ENCODE results near the gene KCTD19.

Gene KCTD19

DNA sequence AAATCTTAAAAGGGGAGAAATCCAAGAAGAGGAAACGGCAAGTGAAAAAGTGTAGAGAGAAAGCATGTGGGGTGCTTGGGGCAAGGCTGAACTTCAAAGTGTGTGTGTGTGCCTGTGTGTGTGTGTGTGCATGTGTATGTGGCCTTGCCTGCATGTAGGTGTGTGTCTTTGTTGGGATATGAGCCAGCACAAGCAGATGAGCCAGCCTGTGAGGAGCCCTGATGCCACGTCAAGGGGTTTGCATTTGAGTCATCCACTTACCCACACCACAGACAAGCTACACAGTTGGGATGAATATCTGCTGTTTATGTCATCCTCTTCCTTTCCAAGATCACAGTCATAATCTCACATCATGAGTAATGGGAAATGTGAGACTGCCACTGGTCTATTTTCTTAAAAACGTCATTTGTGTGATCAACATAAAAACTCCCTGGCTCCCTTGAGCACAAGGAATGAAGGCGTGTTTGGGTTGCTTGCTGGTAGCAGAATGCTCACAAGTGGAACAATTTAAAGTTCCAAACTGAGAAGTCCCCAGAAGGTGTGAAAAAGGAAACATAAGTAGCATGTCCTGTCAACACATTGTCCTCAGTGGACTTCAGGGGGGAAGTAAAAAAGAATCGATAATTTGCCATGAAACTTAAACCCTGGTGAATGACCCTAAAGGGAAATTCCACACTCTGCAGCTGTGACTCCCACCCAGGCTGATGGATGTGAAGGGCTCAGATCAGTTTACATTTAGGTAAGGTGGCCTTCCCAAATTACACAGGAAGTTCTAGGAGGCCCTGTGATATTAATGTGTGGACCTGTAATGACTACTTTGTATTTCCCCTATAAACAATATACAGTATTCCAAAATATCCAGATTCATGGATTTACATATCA, 14.7 kb downstream of the KCTD19 start:
- Histone ChIP-seq H3K27me3 (ENCODE audit: control insufficient read depth, insufficient read depth, low read length) (no peaks in the 10 kb centered on the region), H3K4me3 (ENCODE audit: low read length) (no peak overlapping the region), H3K36me3 (ENCODE audit: control insufficient read depth, insufficient read depth, low read length) (no peaks in the 10 kb centered on the region), H3K4me1 (ENCODE audit: control insufficient read depth, insufficient read depth, low read length) (no peaks in the 10 kb centered on the region), H3K9ac (ENCODE audit: low read length) (no peak overlapping the region), H3K9me3 (ENCODE audit: control insufficient read depth, low read length) (no peaks in the 10 kb centered on the region)

DNA sequence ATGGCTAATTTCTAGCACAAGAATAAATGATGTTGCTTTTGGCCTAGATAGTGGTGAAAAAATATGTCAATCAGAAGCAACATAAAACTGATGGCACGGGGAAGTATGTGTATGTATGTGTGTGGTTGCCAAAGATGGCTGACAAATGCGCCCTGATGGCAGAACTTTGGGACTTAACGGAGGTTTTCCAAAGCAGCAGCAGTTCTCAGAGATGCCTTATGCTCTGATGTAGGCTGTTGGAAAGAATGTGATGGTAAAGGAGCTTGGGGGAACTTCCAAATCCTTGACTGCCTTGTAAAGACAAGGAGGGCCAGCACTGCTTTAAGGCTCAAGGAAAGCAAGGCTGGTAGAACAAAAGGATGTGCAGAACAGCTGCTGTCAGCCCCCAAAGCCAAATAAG, 16.0 kb downstream of the KCTD19 start:
- H3K36me3 ChIP-seq (ENCODE audit: control insufficient read depth, insufficient read depth, low read length), result no peaks in the 10 kb centered on the region
- H3K4me3 ChIP-seq (ENCODE audit: low read length), result no peak overlapping the region
- H3K9me3 ChIP-seq (ENCODE audit: control insufficient read depth, low read length), result no peaks in the 10 kb centered on the region
- H3K9ac ChIP-seq (ENCODE audit: low read length), result no peak overlapping the region
- no peaks in the 10 kb centered on the region for H3K27me3 ChIP-seq (ENCODE audit: control insufficient read depth, insufficient read depth, low read length)
- H3K4me1 ChIP-seq (ENCODE audit: control insufficient read depth, insufficient read depth, low read length), result no peaks in the 10 kb centered on the region

DNA sequence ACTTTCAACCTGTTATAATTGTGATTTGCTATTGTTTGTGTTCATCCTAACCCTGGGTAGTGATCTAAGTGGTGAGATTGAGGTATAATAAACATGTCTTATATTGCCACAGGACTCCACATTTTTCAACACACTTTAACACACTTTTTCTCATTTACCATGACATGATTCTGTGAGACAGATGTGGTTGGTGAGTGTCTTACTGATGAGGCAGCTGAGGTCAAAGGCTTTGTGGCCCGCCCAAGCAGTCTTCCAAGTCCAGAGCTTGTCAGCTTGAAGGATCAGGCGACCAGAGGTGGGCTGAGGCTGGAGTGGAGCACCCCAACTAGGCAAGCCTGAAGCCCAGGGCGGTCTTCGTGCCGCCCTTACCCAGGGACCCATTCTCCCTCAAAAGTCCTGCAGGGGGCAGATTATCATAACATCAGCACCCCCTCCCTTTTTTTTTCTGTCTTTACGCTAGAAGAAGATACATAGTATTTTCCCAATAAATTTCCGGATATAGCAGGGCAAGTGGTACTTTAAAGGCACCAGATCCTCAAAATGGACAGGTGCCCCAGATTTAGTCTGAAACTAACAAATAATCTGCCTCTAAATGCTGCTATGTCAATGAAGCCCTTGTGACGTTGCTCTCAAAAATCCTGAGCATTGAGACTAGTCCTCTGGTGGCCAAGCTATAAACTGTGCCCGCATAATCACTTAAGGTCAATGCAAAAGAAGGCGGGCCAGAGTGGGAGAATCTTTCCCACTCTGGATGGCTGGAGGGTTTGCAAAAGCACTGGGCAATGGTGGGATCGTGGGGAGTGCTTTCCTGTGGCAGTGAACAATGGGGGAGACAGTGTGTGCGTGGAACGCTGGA, 21.1 kb downstream of the KCTD19 start:
- Histone ChIP-seq H3K4me1 (ENCODE audit: control insufficient read depth, insufficient read depth, low read length) (no peaks in the 10 kb centered on the region), H3K27me3 (ENCODE audit: control insufficient read depth, insufficient read depth, low read length) (no peaks in the 10 kb centered on the region), H3K9me3 (ENCODE audit: control insufficient read depth, low read length) (no peaks in the 10 kb centered on the region), H3K9ac (ENCODE audit: low read length) (no peak overlapping the region), H3K4me3 (ENCODE audit: low read length) (no peak overlapping the region), H3K36me3 (ENCODE audit: control insufficient read depth, insufficient read depth, low read length) (no peaks in the 10 kb centered on the region)

DNA sequence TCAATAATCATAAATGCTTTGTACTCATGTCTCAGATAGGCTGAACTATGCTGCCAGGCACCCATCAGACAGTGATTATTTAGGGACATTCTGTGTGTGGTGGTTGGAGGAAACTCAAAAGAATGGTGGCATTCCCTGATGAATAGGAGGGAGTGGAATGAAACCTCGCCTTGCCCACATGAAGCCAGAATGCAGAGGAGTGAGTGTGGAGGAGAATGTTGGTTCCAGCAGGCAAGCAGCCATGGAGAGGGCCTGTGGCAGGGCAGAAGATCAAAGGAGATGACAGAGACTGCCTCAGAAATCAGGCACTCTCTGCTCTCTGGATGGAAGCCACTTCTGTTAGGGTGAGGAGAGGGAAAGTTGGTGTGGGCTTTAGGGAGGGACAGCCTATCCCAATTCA, 22.5 kb downstream of the KCTD19 start:
- Histone ChIP-seq H3K36me3 (ENCODE audit: control insufficient read depth, insufficient read depth, low read length) (no peaks in the 10 kb centered on the region), H3K9me3 (ENCODE audit: control insufficient read depth, low read length) (no peaks in the 10 kb centered on the region), H3K9ac (ENCODE audit: low read length) (no peak overlapping the region), H3K4me1 (ENCODE audit: control insufficient read depth, insufficient read depth, low read length) (no peaks in the 10 kb centered on the region), H3K27me3 (ENCODE audit: control insufficient read depth, insufficient read depth, low read length) (no peaks in the 10 kb centered on the region), H3K4me3 (ENCODE audit: low read length) (no peak overlapping the region)

DNA sequence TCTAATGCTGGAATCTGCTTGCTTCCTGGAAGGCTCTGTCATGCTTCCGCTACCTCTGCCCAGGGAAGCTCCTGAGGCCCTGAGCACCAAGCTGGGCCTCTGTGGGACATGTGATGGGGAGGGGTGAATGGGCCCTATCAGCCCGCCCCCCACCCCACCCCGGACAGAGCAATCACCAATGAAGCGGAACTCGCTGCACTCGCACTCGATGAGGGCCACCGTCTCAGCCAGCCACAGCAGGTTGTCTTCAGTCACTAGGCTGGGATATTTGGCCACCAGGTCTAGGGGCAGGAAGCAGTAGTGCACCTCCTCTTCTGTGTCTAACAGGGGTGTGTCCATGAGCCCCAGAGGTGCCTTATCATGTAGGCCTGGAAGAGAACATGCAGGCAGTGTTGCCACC, 23.6 kb downstream of the KCTD19 start:
- no peak overlapping the region for H3K4me3 ChIP-seq (ENCODE audit: low read length)
- H3K36me3 ChIP-seq (ENCODE audit: control insufficient read depth, insufficient read depth, low read length), result no peaks in the 10 kb centered on the region
- H3K27me3 ChIP-seq (ENCODE audit: control insufficient read depth, insufficient read depth, low read length), result no peaks in the 10 kb centered on the region
- H3K4me1 ChIP-seq (ENCODE audit: control insufficient read depth, insufficient read depth, low read length), result no peaks in the 10 kb centered on the region
- no peaks in the 10 kb centered on the region for H3K9me3 ChIP-seq (ENCODE audit: control insufficient read depth, low read length)
- no peak overlapping the region for H3K9ac ChIP-seq (ENCODE audit: low read length)

DNA sequence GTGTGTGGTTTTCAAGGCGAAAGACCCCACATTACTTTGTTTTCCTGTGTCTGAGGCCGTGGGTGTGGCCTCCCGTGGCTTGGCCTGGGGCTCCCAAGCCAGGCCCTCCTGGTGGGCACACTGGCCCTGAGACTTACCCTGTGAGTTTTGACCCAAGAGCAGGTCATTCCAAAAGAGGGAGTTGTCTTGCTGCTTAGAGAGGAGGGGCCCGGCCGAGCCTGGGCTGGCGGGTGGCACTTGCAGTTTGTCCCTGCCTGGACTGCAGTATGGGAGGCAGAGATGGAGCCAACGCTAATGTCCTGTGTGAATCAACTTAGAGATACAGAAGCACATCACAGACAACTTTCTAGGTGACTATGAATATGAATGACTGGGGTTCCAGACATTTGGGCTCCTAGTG, 24.5 kb downstream of the KCTD19 start:
- Histone ChIP-seq H3K9ac (ENCODE audit: low read length) (no peak overlapping the region), H3K9me3 (ENCODE audit: control insufficient read depth, low read length) (no peaks in the 10 kb centered on the region), H3K36me3 (ENCODE audit: control insufficient read depth, insufficient read depth, low read length) (no peaks in the 10 kb centered on the region), H3K4me1 (ENCODE audit: control insufficient read depth, insufficient read depth, low read length) (no peaks in the 10 kb centered on the region), H3K4me3 (ENCODE audit: low read length) (no peak overlapping the region), H3K27me3 (ENCODE audit: control insufficient read depth, insufficient read depth, low read length) (no peaks in the 10 kb centered on the region)

DNA sequence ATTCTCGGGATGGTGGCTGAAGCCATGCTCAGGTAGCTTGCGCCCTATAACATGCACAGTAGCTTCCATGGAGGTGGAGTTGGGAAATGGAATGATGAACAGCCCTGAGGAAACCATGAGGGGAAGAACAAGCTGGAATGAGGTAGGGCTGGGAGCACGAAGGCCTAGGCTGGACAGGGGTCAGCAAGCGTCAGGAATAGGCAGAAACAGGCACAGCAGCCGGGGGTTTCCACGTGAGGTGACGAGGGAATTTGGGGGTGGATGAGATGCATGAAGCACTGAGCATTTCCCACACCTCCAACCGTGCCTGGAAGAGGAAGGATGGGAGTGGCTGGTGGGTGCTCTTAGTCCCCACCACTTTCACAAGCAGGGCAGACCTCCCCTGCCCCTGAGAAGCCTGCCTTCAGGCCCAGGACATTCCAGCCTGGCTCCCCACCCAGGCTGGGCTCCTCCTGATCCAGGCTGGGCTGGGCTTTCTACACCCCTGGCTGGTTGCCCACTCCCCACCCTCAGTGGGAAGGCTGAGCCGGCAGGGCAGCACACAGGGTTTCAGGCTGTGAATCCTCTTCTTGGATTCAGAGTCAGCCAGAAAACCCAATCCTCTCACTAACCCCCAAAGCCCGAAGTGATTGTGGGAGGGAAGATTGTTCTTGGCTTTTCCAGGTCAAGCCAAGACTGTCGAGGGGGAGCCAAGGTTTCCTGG, 25.3 kb downstream of the KCTD19 start:
- Histone ChIP-seq H3K27me3 (ENCODE audit: control insufficient read depth, insufficient read depth, low read length) (no peaks in the 10 kb centered on the region), H3K4me1 (ENCODE audit: control insufficient read depth, insufficient read depth, low read length) (no peaks in the 10 kb centered on the region)

DNA sequence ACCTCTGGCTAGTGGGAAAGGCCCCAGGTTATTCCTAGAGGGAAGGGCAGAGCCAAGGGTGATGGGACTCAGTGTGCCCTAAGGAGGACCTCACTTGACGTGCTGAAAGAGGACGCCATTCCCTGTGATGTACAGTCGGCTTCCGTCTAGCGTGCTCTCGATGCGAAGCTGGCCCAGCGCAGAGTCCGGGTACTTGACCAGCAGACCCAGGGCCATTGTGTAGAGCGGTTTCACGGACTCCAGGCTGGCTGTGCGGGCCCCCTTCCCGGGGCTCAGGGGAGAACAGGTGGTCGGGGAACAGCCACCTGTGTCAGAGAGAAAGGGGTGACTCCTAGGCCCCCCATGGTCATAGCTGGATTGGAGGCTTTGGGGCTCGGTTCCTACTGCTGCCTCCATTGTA, 27.3 kb downstream of the KCTD19 start:
- no peaks in the 10 kb centered on the region for H3K4me1 ChIP-seq (ENCODE audit: control insufficient read depth, insufficient read depth, low read length)
- H3K4me3 ChIP-seq (ENCODE audit: low read length), result no peak overlapping the region
- H3K36me3 ChIP-seq (ENCODE audit: control insufficient read depth, insufficient read depth, low read length), result no peaks in the 10 kb centered on the region
- no peak overlapping the region for H3K9ac ChIP-seq (ENCODE audit: low read length)
- no peaks in the 10 kb centered on the region for H3K9me3 ChIP-seq (ENCODE audit: control insufficient read depth, low read length)
- H3K27me3 ChIP-seq (ENCODE audit: control insufficient read depth, insufficient read depth, low read length), result no peaks in the 10 kb centered on the region

More for the DNA sequence above, 25.3 kb downstream of the KCTD19 start:
- Histone ChIP-seq H3K9ac (ENCODE audit: low read length) (no peak overlapping the region), H3K9me3 (ENCODE audit: control insufficient read depth, low read length) (no peaks in the 10 kb centered on the region), H3K36me3 (ENCODE audit: control insufficient read depth, insufficient read depth, low read length) (no peaks in the 10 kb centered on the region), H3K4me3 (ENCODE audit: low read length) (no peak overlapping the region)

DNA sequence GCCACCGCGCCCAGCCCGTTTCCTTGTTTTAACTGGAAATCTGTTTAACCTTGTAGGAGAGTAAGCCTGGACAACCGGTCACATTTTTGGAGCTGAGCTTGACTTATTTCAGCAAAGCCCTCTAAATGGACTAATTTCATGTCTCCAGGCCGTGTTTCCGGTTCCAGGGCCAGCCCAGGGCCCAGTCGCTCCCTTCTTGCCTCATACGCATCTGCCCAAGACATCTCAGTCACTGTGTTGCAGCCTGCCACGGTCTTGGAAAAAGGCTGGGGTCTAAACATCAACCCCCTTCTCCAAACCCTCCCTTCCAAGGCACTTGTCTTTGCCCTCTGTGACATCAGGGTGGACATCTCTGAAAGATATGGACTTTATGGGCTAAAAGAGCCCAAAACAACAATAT, 28.3 kb downstream of the KCTD19 start:
- H3K9ac ChIP-seq (ENCODE audit: low read length), result no peak overlapping the region
- H3K36me3 ChIP-seq (ENCODE audit: control insufficient read depth, insufficient read depth, low read length), result no peaks in the 10 kb centered on the region
- no peak overlapping the region for H3K4me3 ChIP-seq (ENCODE audit: low read length)
- H3K27me3 ChIP-seq (ENCODE audit: control insufficient read depth, insufficient read depth, low read length), result peaks cover 5% of the 10 kb centered on the region
- no peaks in the 10 kb centered on the region for H3K4me1 ChIP-seq (ENCODE audit: control insufficient read depth, insufficient read depth, low read length)
- H3K9me3 ChIP-seq (ENCODE audit: control insufficient read depth, low read length), result no peaks in the 10 kb centered on the region

DNA sequence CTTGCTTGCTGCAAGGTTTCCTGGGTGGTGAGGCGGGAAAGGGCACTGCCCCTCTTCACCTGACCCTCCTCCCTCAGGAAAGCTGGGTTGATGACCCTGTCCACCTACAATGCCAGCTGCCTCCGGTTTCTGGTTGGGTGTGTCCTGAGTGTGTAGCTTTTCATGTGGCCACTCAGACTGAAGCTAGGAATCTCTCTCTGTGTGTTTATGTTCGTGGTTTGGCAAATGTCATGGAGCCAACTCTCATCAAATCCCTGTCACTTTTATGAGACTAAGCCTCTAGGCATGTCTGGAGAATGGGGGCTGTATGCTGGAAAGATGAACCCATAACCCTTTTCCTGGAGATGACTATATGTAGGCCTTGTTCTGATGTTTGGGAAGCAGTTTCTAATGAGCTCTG, 30.1 kb downstream of the KCTD19 start:
- H3K9me3 ChIP-seq (ENCODE audit: control insufficient read depth, low read length), result no peaks in the 10 kb centered on the region
- H3K4me3 ChIP-seq (ENCODE audit: low read length), result no peak overlapping the region
- H3K9ac ChIP-seq (ENCODE audit: low read length), result no peak overlapping the region
- H3K4me1 ChIP-seq (ENCODE audit: control insufficient read depth, insufficient read depth, low read length), result no peaks in the 10 kb centered on the region
- H3K27me3 ChIP-seq (ENCODE audit: control insufficient read depth, insufficient read depth, low read length), result peaks cover 5% of the 10 kb centered on the region
- H3K36me3 ChIP-seq (ENCODE audit: control insufficient read depth, insufficient read depth, low read length), result no peaks in the 10 kb centered on the region

DNA sequence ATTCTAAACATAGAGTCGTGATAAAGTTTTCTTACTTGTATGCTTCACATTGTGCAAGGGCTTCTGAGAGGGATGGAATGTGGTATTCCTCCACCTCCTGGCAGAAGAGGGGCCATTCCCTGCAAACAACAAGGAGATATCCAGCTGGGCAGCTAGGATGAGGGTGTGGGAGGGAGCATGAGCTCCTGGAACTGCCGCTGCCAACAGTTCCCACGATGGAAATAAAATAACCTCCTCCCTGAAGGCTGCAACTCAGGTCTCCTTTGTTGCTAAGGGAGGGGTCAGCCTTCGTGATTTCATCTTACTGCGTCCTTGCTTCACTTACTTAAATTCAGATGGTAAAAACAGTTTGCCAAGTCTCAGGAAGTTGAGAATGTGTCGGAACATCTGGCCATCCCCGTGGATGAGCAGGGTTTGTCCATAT, 31.6 kb downstream of the KCTD19 start:
- Histone ChIP-seq H3K4me3 (ENCODE audit: low read length) (no peak overlapping the region), H3K27me3 (ENCODE audit: control insufficient read depth, insufficient read depth, low read length) (peaks cover 5% of the 10 kb centered on the region), H3K9ac (ENCODE audit: low read length) (no peak overlapping the region), H3K4me1 (ENCODE audit: control insufficient read depth, insufficient read depth, low read length) (no peaks in the 10 kb centered on the region), H3K36me3 (ENCODE audit: control insufficient read depth, insufficient read depth, low read length) (no peaks in the 10 kb centered on the region), H3K9me3 (ENCODE audit: control insufficient read depth, low read length) (no peaks in the 10 kb centered on the region)

Data from mucosa of stomach (tissue), 1 donor.